Fibroblast of skin of scalp (primary cell): Measurements from ENCODE around the gene TM4SF18.
A peak's percentile ranks its signal among the peaks of the same experiment; 100 is the strongest.
"Not testable (repeated sequence)": the region's sequence is repeated elsewhere in the genome, so short reads cannot be mapped to it uniquely, and the experiment has no call there.

Experiments used
- DNase-seq: peaks from one replicate; pipeline ENCODE4 v3.0.0-alpha.2; 2013

The TM4SF18 gene

GRCh38 chr3:149368674-149369497 lies 35.5 kb upstream of the TM4SF18 start:
- DNase-seq = no peak

- no peak for DNase-seq
Observed at GRCh38 chr3:149368201-149368673, 34.8 kb upstream of the TM4SF18 start.

GRCh38 chr3:149366941-149367840 lies 33.8 kb upstream of the TM4SF18 start:
- no peak for DNase-seq

GRCh38 chr3:149366031-149366430 lies 32.6 kb upstream of the TM4SF18 start:
- no peak for DNase-seq

GRCh38 chr3:149364624-149365023 lies 31.2 kb upstream of the TM4SF18 start:
- DNase-seq = no peak

GRCh38 chr3:149363053-149363452 lies 29.6 kb upstream of the TM4SF18 start:
- peak; percentile 40 for DNase-seq

- DNase-seq = no peak
Observed at GRCh38 chr3:149362366-149362765, 28.9 kb upstream of the TM4SF18 start.

GRCh38 chr3:149356630-149357029 lies 23.2 kb upstream of the TM4SF18 start:
- DNase-seq = no peak

- no peak for DNase-seq
Observed at GRCh38 chr3:149356044-149356592, 22.7 kb upstream of the TM4SF18 start.

GRCh38 chr3:149353581-149354184 lies 20.2 kb upstream of the TM4SF18 start:
- no peak for DNase-seq

- DNase-seq = peak; percentile 63
Observed at GRCh38 chr3:149352556-149352955, 19.1 kb upstream of the TM4SF18 start.

GRCh38 chr3:149343951-149344350 lies 10.5 kb upstream of the TM4SF18 start:
- no peak for DNase-seq

- peak; percentile 71 for DNase-seq
Observed at GRCh38 chr3:149342413-149343380, 9.3 kb upstream of the TM4SF18 start.

- peak; percentile 29 for DNase-seq
Observed at GRCh38 chr3:149340310-149340933, 7.0 kb upstream of the TM4SF18 start.

GRCh38 chr3:149339931-149340309 lies 6.5 kb upstream of the TM4SF18 start:
- DNase-seq = peak; percentile 97

- not testable (repeated sequence) for DNase-seq
Observed at GRCh38 chr3:149337486-149337885, 4.0 kb upstream of the TM4SF18 start.

GRCh38 chr3:149336925-149337324 lies 3.5 kb upstream of the TM4SF18 start:
- DNase-seq = peak; percentile 31

GRCh38 chr3:149332771-149333170 lies 665 bp downstream of the TM4SF18 start:
- DNase-seq = peak; percentile 30

- peak; percentile 21 for DNase-seq
Observed at GRCh38 chr3:149332227-149332765, 1.1 kb downstream of the TM4SF18 start.

GRCh38 chr3:149331396-149331795 lies 2.0 kb downstream of the TM4SF18 start:
- no peak for DNase-seq
